Measurements from ENCODE around the gene DRAXIN. TPM values are rescaled to one million over a fixed set of nuclear protein-coding genes. Genes with fewer than 3 reads are reported as not detected.

The DRAXIN gene
- total RNA-seq, 3 donors from 2014 or later (not counting 1 experiment from before 2014, with no cell fraction given), result 10.9 to 24.9 (median 12.1) TPM

DNA sequence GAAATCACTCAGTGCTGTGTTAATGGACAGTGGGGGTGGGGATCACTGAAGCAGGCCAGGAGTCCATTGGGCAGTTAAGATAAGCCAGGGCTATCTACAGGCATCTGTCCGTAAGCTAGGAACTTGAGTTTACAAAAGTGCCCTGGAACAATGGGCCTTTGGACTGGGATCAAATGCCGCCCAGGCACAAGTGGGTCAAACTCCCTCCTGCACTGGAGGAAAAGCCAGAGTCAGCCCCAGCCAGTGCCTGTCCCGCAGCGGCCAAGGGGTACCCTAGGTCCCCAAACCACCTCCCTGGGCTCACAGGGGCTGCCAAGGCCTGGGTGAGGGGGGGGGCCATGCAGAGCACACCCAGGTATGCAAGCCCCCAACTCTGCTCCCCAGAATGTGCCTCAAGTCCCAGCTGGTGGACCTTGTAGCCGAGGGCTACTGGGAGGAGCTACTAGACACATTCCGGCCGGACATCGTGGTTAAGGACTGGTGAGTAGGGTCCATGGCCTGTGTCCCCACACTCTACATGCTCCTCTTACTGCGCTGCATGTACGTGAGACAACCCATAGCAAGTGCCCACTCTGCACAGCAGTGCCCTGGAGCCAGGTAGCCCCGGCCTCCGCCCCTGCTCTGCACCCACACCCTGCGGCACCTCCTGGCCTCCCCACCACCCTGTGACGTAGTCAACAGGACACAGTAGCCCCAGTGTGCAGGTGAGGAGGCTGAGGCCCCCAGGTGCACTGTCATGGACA is 19.8 kb upstream of the DRAXIN start:
- WGBS (ENCODE audit: insufficient coverage), result 97% methylated on average over 14 of the region's 14 CpGs
- no peaks in the 10 kb centered on the region for H3K27me3 Mint-ChIP-seq (ENCODE audit: low read depth in 2 of 2)
- H3K4me1 ChIP-seq (ENCODE audit: control insufficient read depth, insufficient read depth, low read length), result no peaks in the 10 kb centered on the region
- H3K27me3 ChIP-seq (ENCODE audit: control insufficient read depth, insufficient read depth, low read length), result no peaks in the 10 kb centered on the region
- H3K4me3 ChIP-seq (ENCODE audit: low read length), result no peak overlapping the region
- H3K27ac ChIP-seq (ENCODE audit: low read length), result no peak overlapping the region
- peaks cover 6 to 19% of the 10 kb centered on the region in 2 donors for H3K4me1 Mint-ChIP-seq
- DNase-seq, result no peak
- H3K36me3 Mint-ChIP-seq, result peaks cover 5% of the 10 kb centered on the region
- H3K36me3 ChIP-seq (ENCODE audit: control insufficient read depth, insufficient read depth, low read length), result peaks cover 49% of the 10 kb centered on the region
- no peak overlapping the region for H3K27ac Mint-ChIP-seq
- no peaks in the 10 kb centered on the region for H3K9me3 ChIP-seq (ENCODE audit: control insufficient read depth, insufficient read depth, low read length)
- no peaks in the 10 kb centered on the region for H3K9me3 Mint-ChIP-seq
- peak in 1 of 3 donors; percentile 33 for ATAC-seq
- no peak overlapping the region for H3K4me3 Mint-ChIP-seq
- intact Hi-C loops (cut with micrococcal nuclease), result no loop called here
- TF ChIP-seq, protein P1, sequence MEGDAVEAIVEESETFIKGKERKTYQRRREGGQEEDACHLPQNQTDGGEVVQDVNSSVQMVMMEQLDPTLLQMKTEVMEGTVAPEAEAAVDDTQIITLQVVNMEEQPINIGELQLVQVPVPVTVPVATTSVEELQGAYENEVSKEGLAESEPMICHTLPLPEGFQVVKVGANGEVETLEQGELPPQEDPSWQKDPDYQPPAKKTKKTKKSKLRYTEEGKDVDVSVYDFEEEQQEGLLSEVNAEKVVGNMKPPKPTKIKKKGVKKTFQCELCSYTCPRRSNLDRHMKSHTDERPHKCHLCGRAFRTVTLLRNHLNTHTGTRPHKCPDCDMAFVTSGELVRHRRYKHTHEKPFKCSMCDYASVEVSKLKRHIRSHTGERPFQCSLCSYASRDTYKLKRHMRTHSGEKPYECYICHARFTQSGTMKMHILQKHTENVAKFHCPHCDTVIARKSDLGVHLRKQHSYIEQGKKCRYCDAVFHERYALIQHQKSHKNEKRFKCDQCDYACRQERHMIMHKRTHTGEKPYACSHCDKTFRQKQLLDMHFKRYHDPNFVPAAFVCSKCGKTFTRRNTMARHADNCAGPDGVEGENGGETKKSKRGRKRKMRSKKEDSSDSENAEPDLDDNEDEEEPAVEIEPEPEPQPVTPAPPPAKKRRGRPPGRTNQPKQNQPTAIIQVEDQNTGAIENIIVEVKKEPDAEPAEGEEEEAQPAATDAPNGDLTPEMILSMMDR (IDR thresholded peaks at IDR 0.05), result no peak

DNA sequence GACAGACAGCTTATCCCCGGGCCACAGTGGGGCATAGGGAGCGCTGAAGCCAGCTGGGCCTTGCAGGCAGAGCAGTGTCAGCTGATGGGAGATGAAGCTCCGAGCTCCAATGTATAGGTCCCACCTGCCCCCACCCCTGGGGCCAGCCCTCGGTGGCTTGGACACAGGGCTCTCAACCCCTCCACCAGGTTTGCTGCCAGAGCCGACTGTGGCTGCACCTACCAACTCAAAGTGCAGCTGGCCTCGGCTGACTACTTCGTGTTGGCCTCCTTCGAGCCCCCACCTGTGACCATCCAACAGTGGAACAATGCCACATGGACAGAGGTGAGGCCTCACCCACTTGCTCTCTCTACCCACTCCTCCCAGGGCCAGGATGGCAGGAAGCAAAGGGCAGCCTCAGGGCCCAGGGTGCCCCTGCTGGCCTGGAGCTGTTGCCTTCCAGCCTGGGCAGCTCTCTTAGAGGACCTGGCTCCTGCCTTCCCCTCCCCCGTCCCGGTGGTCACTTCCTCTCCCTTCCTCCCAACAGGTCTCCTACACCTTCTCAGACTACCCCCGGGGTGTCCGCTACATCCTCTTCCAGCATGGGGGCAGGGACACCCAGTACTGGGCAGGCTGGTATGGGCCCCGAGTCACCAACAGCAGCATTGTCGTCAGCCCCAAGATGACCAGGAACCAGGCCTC is 18.3 kb upstream of the DRAXIN start:
- peaks cover 49% of the 10 kb centered on the region for H3K36me3 ChIP-seq (ENCODE audit: control insufficient read depth, insufficient read depth, low read length)
- Mint-ChIP-seq H3K27ac (peak overlapping the region in 1 of 2 donors; percentile 62), H3K9me3 (no peaks in the 10 kb centered on the region), H3K4me1 (peaks cover 6 to 22% of the 10 kb centered on the region in 2 donors), H3K4me3 (no peak overlapping the region), H3K27me3 (ENCODE audit: low read depth in 2 of 2) (no peaks in the 10 kb centered on the region), H3K36me3 (peaks cover 5% of the 10 kb centered on the region)
- intact Hi-C loops (cut with micrococcal nuclease), result no loop called here
- H3K4me1 ChIP-seq (ENCODE audit: control insufficient read depth, insufficient read depth, low read length), result no peaks in the 10 kb centered on the region
- DNase-seq, result no peak
- no peak overlapping the region for H3K4me3 ChIP-seq (ENCODE audit: low read length)
- WGBS (ENCODE audit: insufficient coverage), result 97% methylated on average over 14 of the region's 14 CpGs
- no peak for ATAC-seq
- TF ChIP-seq, protein P1 (IDR thresholded peaks at IDR 0.05), result no peak
- no peak overlapping the region for H3K27ac ChIP-seq (ENCODE audit: low read length)
- H3K27me3 ChIP-seq (ENCODE audit: control insufficient read depth, insufficient read depth, low read length), result no peaks in the 10 kb centered on the region
- no peaks in the 10 kb centered on the region for H3K9me3 ChIP-seq (ENCODE audit: control insufficient read depth, insufficient read depth, low read length)

DNA sequence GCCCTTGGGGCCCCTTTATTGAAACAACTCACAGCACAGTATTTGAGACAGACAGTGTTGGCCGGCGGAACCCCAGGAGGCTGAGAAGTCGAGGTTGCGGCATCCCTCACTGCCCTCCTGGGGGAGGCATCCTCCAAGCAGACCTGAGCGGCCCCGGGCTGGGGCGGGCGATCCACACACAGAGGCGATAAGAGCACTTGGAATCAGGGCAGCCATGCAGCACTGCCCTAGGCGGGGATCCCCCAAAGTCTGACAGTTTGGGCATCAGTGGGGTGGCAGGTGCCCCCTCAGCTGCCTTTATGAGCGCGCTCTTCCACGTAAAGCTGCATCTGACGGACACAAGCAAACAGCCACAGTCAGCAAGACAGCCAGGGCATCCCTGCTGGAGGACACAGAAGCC is 17.0 kb upstream of the DRAXIN start:
- TF ChIP-seq, protein P1 (IDR thresholded peaks at IDR 0.05), result no peak
- Histone ChIP-seq H3K9me3 (ENCODE audit: control insufficient read depth, insufficient read depth, low read length) (no peaks in the 10 kb centered on the region), H3K27ac (ENCODE audit: low read length) (no peak overlapping the region), H3K27me3 (ENCODE audit: control insufficient read depth, insufficient read depth, low read length) (no peaks in the 10 kb centered on the region), H3K4me3 (ENCODE audit: low read length) (no peak overlapping the region), H3K4me1 (ENCODE audit: control insufficient read depth, insufficient read depth, low read length) (peaks cover 2% of the 10 kb centered on the region), H3K36me3 (ENCODE audit: control insufficient read depth, insufficient read depth, low read length) (peaks cover 41% of the 10 kb centered on the region)
- Mint-ChIP-seq H3K4me1 (peaks cover 0 to 24% of the 10 kb centered on the region in 2 donors), H3K27me3 (ENCODE audit: low read depth in 2 of 2) (no peaks in the 10 kb centered on the region), H3K4me3 (no peak overlapping the region), H3K36me3 (no peaks in the 10 kb centered on the region), H3K9me3 (no peaks in the 10 kb centered on the region), H3K27ac (no peak overlapping the region)
- WGBS (ENCODE audit: insufficient coverage), result 98% methylated on average over 14 of the region's 14 CpGs
- no peak for DNase-seq
- intact Hi-C loops (cut with micrococcal nuclease), result no loop called here
- no peak for ATAC-seq
